Ammon's horn (tissue), 1 donor: ENCODE results near the gene ULBP2.

Source experiments
- DNase-seq: peaks from one replicate; pipeline ENCODE4 v3.0.0-alpha.2; 2016; ENCODE audit warnings: low spot score

ULBP2 gene, protein sequence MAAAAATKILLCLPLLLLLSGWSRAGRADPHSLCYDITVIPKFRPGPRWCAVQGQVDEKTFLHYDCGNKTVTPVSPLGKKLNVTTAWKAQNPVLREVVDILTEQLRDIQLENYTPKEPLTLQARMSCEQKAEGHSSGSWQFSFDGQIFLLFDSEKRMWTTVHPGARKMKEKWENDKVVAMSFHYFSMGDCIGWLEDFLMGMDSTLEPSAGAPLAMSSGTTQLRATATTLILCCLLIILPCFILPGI

GRCh38 chr6:149941583-149942460 is at the start of gene ULBP2:
Gene ULBP2 (plus strand): TSS chr6:149942014. CDS start chr6:149942073, 59 bp downstream.
- DNase-seq = peak; percentile 92

- DNase-seq = no peak
Measured at GRCh38 chr6:149895048-149895590, 46.7 kb upstream of the ULBP2 start.

- no peak for DNase-seq
Measured at GRCh38 chr6:149895833-149896271, 46.0 kb upstream of the ULBP2 start.

DNA sequence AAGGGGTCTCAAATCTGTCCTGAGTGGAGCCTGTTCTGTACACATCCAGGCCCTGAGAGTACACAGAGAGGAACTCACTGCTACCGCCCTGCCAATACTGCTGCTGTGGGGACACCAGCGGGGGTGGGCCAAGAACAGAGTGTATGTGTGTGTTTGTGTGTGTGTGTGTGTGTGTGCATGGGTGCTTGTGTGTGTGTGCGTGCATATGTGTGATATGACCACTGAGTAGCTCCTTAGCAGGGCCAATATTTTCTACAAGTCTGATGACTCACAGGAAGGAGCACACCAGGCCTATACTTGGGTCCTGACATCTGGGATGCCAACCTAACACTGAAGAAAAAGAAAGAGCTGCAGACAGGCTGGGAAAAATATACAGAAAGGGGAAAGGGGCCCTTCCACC is 45.3 kb upstream of the ULBP2 start:
- no peak for DNase-seq

- peak; percentile 62 for DNase-seq
Measured at GRCh38 chr6:149897015-149897697, 44.7 kb upstream of the ULBP2 start.

DNA sequence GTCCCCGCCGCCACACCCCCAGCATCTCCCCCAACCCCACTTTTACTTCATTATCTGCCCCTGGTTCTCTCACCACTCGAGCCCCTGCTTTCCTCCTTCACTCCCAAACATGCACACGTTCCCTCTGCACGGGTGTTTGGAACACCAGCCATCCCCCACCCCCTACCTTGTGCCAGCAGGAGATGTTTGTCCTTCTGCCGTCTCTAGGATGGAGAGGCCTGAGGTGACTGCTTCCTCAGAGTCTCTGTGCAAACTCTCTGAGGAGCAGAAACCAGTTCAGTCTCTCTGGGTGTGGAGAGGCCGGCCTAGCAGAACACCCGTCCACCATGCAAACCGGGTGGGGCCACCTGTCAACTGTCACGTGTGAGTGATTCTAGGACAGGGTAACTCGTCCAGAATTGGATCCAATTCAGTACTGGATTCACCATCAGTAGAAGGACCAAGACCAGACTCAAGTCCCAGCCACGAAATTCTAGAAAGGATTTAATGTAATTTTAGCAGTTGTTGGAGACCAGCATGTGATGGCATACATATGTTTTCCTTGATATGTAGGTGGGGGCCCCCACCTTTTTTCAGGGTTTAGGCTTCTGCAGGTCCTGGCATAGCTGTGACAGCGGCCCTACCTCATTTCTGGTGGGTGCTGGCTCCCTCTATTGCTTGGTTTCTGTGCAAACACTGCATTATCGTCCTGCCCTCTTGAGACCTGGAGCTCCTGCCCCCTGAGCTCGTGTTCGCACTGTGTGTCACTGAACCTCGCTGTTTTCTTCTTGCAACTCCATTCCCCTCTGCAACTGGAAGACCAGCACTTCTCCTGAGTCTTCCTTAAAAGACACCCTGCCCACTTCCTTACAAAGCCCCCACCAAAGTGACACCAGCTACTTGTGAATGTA is 43.7 kb upstream of the ULBP2 start, which contains the start of gene RAET1E:
RAET1E (minus strand) TSS at position 259 of the 890 bp plus-strand sequence. CDS start 7,212 bp downstream, outside the sequence.
- DNase-seq = no peak

- DNase-seq = no peak
Measured at GRCh38 chr6:149898966-149899365, 42.8 kb upstream of the ULBP2 start.

- DNase-seq = no peak
Measured at GRCh38 chr6:149899486-149899885, 42.3 kb upstream of the ULBP2 start.

DNA sequence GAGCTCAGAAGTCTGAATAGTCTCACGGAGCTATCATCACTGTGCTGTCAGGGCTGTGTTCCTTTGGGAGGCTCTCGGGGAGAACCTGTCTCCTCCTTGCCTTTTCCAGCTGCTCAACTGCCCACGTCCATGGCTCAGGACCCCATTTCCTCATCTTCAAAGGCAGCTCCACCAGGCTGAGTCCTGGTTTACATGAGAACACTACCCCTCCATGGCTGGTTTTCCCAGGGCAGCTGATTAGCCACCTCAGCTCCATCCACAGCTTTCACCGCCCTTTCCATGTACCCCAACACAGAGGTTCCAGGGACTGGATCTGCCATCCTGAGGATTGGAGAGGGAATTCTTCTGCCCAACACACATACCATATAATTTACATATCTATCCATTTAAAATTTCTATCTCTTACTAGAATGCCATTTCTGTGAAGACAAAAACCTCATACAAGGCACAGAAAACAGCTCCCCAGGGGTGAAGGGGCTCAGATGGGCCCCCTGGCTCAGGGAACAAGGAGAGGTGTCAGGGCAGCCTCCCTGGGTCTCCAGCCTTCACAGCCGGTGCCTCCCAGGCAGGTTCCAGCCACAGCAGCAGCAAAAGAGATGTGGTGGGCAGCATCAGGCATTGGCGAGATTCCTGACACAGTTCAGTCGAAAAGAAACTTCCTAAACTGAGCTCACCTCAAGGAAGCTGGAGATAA is 41.7 kb upstream of the ULBP2 start:
- DNase-seq = no peak

GRCh38 chr6:149900620-149901443 is 41.0 kb upstream of the ULBP2 start:
- no peak for DNase-seq

DNA sequence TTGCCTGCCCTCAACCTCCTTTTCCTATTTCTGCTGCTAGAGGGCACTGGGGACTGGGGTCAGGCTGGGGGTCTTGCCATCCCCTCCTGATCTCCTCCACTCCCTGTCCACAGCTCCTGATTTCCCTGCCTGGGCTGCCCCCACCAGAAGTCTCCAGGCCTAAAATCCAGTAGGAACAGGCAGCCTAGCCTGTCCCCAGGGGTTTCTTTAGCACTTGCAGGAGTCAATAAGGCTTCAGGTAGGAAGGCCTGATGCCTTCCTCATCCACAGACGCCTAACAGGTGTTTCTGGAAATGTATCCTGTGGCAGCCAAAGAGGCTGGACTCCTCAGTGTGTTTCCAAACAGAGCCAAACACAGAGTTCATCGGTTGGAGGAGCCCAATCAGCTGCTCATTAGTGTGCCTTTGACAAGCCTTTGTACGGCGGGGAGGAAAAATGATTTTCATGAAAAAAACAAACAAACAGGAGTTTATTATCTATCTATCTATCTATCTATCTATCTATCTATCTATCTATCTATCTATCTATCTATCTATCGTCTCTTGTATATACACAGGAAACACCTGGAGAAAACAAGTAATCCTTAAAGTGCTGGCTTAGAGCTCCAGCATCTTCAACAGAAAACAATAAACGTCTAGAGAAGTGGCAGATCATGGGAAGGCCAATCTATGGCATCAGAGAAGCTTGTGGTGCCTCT is 40.2 kb upstream of the ULBP2 start:
- DNase-seq = no peak

DNA sequence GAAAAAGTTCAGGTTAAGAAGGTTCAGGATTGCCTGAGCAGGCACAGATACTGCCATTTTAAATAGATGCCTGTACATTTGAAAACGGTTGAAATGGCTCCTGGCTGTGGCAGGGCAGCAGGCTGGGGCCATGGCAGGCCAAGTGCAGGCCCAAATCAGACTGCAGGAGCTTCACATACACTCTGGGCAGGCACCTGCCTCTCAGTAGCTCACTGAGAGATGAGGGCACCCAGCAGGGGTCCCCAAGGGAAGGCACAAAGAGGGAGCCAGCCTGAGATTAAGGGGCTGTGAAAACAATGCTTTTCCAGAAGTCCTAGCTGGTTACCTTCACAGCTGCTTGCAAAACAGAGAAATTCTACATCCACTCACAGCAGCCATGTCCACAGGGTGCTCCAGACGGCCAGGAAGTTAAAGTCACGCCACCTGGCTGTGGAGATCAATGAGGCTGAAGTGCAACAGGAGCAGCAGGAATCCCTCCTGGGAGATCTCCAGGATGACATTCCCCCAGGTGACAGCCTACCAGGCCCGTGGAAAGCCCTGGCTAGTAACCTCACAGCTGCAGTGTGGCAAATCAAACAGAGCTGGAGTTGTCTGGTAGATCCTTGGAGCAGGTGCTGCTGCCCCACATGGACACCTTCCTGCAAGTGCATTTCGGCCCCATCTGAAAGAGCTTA is 37.7 kb upstream of the ULBP2 start:
- DNase-seq = no peak

DNA sequence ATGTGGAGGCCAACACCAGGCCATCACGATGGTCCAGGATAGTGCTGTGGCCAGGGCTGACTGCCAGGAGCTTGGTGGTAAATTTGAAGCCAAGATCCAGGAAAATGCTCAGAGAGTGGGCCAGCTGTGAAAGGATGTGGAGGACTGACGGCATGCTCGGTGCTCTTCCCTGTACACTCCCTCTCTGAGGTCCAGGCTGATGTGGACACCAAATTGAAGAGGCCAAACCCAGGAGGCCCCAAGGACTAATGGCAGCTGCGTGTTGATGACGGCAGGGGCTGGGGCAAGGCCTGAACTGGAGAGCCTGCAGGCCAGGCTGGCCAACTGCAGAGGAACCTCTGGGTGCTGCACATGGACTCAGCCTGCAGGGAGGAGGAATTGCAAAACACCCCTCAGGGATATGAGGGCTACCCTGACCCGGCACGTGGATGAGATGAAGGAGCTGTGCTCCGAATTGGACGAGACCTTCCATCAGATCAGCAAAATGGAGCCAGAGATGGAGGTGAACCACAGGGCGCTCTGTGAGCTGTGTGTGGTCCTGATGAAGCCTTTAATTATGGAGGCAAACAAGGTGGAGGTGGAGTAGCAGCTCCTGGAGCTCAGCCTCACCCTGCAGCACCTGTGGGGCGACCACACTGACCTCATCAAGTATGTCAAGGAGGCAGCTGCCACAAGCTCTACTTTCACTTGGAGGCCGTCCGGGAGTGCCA is 37.0 kb upstream of the ULBP2 start:
- DNase-seq = no peak

DNA sequence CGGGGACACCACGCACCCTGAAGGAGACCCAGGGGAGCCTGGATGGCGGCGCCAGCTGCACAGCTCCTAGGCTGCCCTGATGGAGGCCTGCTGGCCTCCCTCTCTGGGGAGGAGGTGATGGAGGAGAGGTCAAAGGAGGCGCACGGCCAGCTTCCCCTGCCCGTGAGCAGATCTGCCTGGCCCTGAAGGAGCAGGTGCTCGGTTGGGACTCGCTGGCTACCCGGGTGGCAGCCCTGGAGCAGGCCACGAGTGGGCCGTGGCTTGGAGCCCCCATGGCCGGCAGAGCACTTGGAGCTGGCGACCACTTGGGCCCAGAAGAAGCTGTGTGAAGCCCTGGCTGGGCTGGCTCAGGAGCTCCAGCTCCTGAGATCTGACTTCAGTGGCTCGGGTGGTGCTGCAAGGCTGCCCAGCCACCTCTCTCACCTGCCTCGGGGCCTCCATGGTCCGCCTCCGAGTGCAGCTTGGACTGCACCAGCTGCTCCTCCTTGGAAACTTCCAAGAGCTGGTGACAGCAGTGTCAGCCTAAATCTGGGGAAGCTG is 36.4 kb upstream of the ULBP2 start:
- no peak for DNase-seq

GRCh38 chr6:149905911-149906371 is 35.9 kb upstream of the ULBP2 start:
- no peak for DNase-seq

DNA sequence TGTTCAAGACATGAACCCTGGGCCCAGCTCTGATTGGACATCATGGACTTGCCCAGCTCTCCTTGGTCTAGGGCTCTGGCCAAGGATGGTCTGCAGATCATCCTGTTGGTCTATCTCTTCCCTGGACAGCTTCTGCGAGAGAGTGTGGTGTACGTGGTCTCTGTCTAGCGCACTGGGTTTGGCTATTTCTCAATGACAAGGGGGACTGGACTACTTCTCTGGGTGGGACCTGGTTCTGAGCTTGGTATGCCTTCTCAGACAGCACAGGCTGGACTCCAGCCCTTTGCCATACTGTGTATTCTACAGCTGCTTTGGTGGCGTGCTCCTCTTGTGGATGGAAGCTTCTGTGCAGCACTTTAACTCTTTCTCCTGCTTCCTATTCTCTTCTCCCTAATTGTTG is 35.4 kb upstream of the ULBP2 start:
- DNase-seq = no peak

DNA sequence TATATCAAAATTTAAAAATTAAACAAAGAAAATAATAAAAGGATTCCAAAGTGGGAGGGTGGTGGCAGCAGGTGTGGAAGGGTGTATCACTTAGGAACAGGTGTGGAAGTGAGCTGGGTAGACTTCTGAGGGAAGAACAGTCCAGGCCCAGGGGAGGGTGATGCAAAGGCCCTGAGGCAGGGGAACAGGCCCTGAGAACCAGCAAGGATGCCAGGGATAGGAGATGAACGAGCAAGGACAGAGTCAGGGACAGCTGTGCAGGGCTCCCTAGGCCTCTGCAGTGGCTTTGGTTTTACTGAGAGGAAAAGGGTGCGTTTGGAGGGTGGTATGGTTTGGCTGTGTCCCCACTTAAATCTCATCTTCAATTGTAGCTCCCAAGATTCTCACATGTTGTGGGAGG is 34.5 kb upstream of the ULBP2 start:
- no peak for DNase-seq
